Heart left ventricle (tissue), 16 donors: ENCODE results near the gene FSTL4. TPM values are rescaled to one million over a fixed set of nuclear protein-coding genes. Genes with fewer than 3 reads are reported as not detected.
A peak's percentile ranks its signal among the peaks of the same experiment; 100 is the strongest.

Source experiments
- ATAC-seq, 4 donors: fragments of 200-7000 bp; cut with Tn5 transposase; one replicate each; pipeline ENCODE4 v1.9.1; 2020 to 2022; ENCODE audit warnings: moderate library complexity in 4 of 4, mild to moderate bottlenecking in 3 of 4, moderate number of reproducible peaks in 1 of 4
- DNase-seq, 5 donors: peaks; one replicate each; pipeline ENCODE4 v3.0.0-alpha.2; 2020
- H3K27ac ChIP-seq, 12 donors: fragments of 200-600 bp; sonication (generic) in 4 of 12; one replicate each; pipeline versions ENCODE4 v1.5.0 to v1.8.0; 2016 to 2022; ENCODE audit warnings: mild to moderate bottlenecking in 2 of 12
- H3K27me3 ChIP-seq, 9 donors: fragments of 200-600 bp; sonication (generic) in 2 of 9; one replicate each; pipeline versions ENCODE4 v1.5.1 to v1.8.0; 2016 to 2022; ENCODE audit warnings: mild to moderate bottlenecking in 3 of 9
- H3K36me3 ChIP-seq, 9 donors: fragments of 200-600 bp; sonication (generic) in 2 of 9; one replicate each; pipeline versions ENCODE4 v1.5.0 to v1.8.0; 2018 to 2022; ENCODE audit warnings: mild to moderate bottlenecking in 2 of 9
- H3K4me1 ChIP-seq, 12 donors: fragments of 200-600 bp; sonication (generic) in 4 of 12; one replicate each; pipeline versions ENCODE4 v1.5.0 to v1.8.0; 2016 to 2022; ENCODE audit warnings: mild to moderate bottlenecking in 3 of 12
- H3K4me3 ChIP-seq, 12 donors: fragments of 200-600 bp; sonication (generic) in 4 of 12; one replicate each; pipeline versions ENCODE4 v1.5.0 to v1.8.0; 2017 to 2022; ENCODE audit warnings: mild to moderate bottlenecking in 9 of 12, moderate library complexity in 4 of 12
- H3K9me3 ChIP-seq, 12 donors: fragments of 200-600 bp; sonication (generic) in 4 of 12; one replicate each; pipeline versions ENCODE4 v1.5.0 to v1.8.0; 2016 to 2022; ENCODE audit warnings: mild to moderate bottlenecking in 1 of 12
- CTCF ChIP-seq, 12 donors: fragments of 200-600 bp; sonication (generic) in 4 of 12; IDR thresholded peaks; one replicate each; pipeline versions ENCODE4 v1.5.0 to v1.8.0; 2018 to 2022; ENCODE audit warnings: antibody characterized with exemption in 12 of 12, mild to moderate bottlenecking in 5 of 12
- POLR2A ChIP-seq, 2 donors: fragments of 450-650 bp; IDR thresholded peaks; one replicate each; pipeline ENCODE4 v1.6.1; 2017; ENCODE audit warnings: antibody characterized with exemption in 2 of 2, mild to moderate bottlenecking in 2 of 2, moderate library complexity in 2 of 2
- WGBS, 4 donors: extraction: QIAGEN DNeasy Blood & Tissue Kit in 2 of 4; methylation state at CpG; one replicate each; pipeline versions ENCODE4 v1.1.5 to v1.1.7; 2013 to 2018; 5-methylcytosine and 5-hydroxymethylcytosine counted together
- intact Hi-C, 10 donors: fragments of 100-400 bp; cut with DNase I; formaldehyde crosslinking; loops; one replicate each; pipeline versions ENCODE4 v1.11.1 to v1.14.2; 2022
- polyA plus RNA-seq, 2 donors: library from polyadenylated mRNA; stranded (reverse); fragments of 200-250 nt; gene quantifications; one replicate each; pipeline ENCODE4 v1.2.3, GENCODE V29; 2013
- total RNA-seq, 9 donors: library from RNA; depleted of rRNA in 2 of 9; stranded (reverse); fragments of >200 nt in 2 of 9; fragmentation: NEBNext Ultra II Directional in 3 of 9; extraction: Animal tissue kit (Norgen Biotek cat#: 25700) in 3 of 9; gene quantifications; one replicate each; pipeline versions ENCODE4 v1.1.0 to v1.2.4, GENCODE V29; 2016 to 2023
- donor health status: ischemic (EF 13 %, LVEDD 7.1; RV severe dilation, severe dysfunction).
- donor health status: healthy with polysubstance abuse.
- donor health status: DM: no; HTN: yes; CAD: no.
- donor health status: DM: no; HTN: no; CAD: no.
- donor health status: ischemic (EF 25% LVEDD 6.9; RV normal size, moderate dysfunction).
- donor health status: ischemic (EF 25% LVEDD 5.7; RV mildly dilated, moderate dysfunction).
- donor health status: healthy.
- donor health status: DM: yes; HTN: yes; CAD: no.
- donor health status: ischemic (EF 35%, LVEDD 5.7; RV mildly dilated, moderate dysfunction).
- donor health status: nonischemic (EF 11% LVEDD 7.7; RV severe dilation, severe dysfunction).
- donor health status: DM: yes; HTN: yes; CAD: no.
- donor health status: PGD.
- donor health status: ischemic (EF 29% LVEDD 5.4; RV normal size, mild dysfunction).
- donor health status: nonischemic (EF 23%, LVEDD 6.1; RV moderate dilation, normal function).

The FSTL4 gene
- total and polyA plus RNA-seq, 11 donors: 0.01 to 0.39 (median 0.17) TPM; not detected in 6

GRCh38 chr5:133440467-133441115, 171.8 kb downstream of the FSTL4 start:
- Histone ChIP-seq H3K4me1 (peaks cover 0 to 8% (median 0%) of the 10 kb centered on the region in 12 donors), H3K27me3 (peaks cover 0 to 4% (median 0%) of the 10 kb centered on the region in 9 donors), H3K9me3 (no peaks in the 10 kb centered on the region), H3K27ac (peak overlapping the region in 1 of 12 donors; percentile 26), H3K4me3 (no peak overlapping the region), H3K36me3 (no peaks in the 10 kb centered on the region)
- ATAC-seq: peak in 3 of 4 donors; percentile 42 to 86 (median 81)
- peak in 1 of 5 donors; percentile 51 for DNase-seq
- WGBS, 4 donors: 56 to 74% (median 61%) methylated on average over 7 of the region's 7 CpGs
- intact Hi-C loops: no loop called here
- TF ChIP-seq CTCF (IDR thresholded peaks at IDR 0.05) (no peak), POLR2A (IDR thresholded peaks at IDR 0.05) (no peak)

- Histone ChIP-seq H3K27ac (peak overlapping the region in 4 of 12 donors; percentile 26 to 43 (median 34)), H3K4me1 (peaks cover 0 to 8% (median 0%) of the 10 kb centered on the region in 12 donors), H3K36me3 (no peaks in the 10 kb centered on the region), H3K27me3 (peaks cover 0 to 4% (median 0%) of the 10 kb centered on the region in 9 donors), H3K9me3 (no peaks in the 10 kb centered on the region), H3K4me3 (no peak overlapping the region)
- WGBS, 4 donors: 74 to 80% (median 76%) methylated on average over 7 to 8 of the region's 8 CpGs
- DNase-seq (no peak), ATAC-seq (no peak)
- TF ChIP-seq POLR2A (IDR thresholded peaks at IDR 0.05): no peak
- TF ChIP-seq CTCF (IDR thresholded peaks at IDR 0.05): no peak
- intact Hi-C loops: no loop called here
Measured at GRCh38 chr5:133439859-133440258, 172.5 kb downstream of the FSTL4 start.

GRCh38 chr5:133438487-133438886, 173.9 kb downstream of the FSTL4 start:
- ATAC-seq (no peak), DNase-seq (no peak)
- peaks cover 0 to 4% (median 0%) of the 10 kb centered on the region in 9 donors for H3K27me3 ChIP-seq
- WGBS, 4 donors: 81 to 89% (median 86%) methylated on average over 3 of the region's 3 CpGs
- TF ChIP-seq CTCF (IDR thresholded peaks at IDR 0.05) (no peak), POLR2A (IDR thresholded peaks at IDR 0.05) (no peak)
- intact Hi-C loops: no loop called here
- H3K4me1 ChIP-seq: peaks cover 0 to 8% (median 0%) of the 10 kb centered on the region in 12 donors
- no peak overlapping the region for H3K27ac ChIP-seq
- H3K36me3 ChIP-seq: no peaks in the 10 kb centered on the region
- H3K4me3 ChIP-seq: no peak overlapping the region
- no peaks in the 10 kb centered on the region for H3K9me3 ChIP-seq

GRCh38 chr5:133434336-133434735, 178.0 kb downstream of the FSTL4 start:
- ATAC-seq: no peak
- Histone ChIP-seq H3K4me1 (no peaks in the 10 kb centered on the region), H3K27ac (no peak overlapping the region), H3K9me3 (no peaks in the 10 kb centered on the region), H3K36me3 (no peaks in the 10 kb centered on the region), H3K4me3 (no peak overlapping the region), H3K27me3 (peaks cover 0 to 4% (median 0%) of the 10 kb centered on the region in 9 donors)
- no peak for DNase-seq
- intact Hi-C loops: no loop called here
- TF ChIP-seq CTCF (IDR thresholded peaks at IDR 0.05) (no peak), POLR2A (IDR thresholded peaks at IDR 0.05) (no peak)
